H9 (cell line): Measurements from ENCODE around the gene TEX261. TPM values are rescaled to one million over a fixed set of nuclear protein-coding genes. Genes with fewer than 3 reads are reported as not detected.

Source experiments
- DNase-seq: peaks from one replicate; pipeline ENCODE4 v3.0.0-alpha.2; 2017
- H2AFZ ChIP-seq: one replicate; pipeline ENCODE4 v1.6.1; 2013; ENCODE audit warnings: mild to moderate bottlenecking, low read length, control low read depth, moderate library complexity
- H2AK5ac ChIP-seq: 2 replicates; pipeline ENCODE4 v1.6.1; 2013; ENCODE audit warnings: low read length, control low read depth, mixed read lengths; ENCODE audit not compliant: insufficient read length
- H2BK120ac ChIP-seq: one replicate; pipeline ENCODE4 v1.6.1; 2013; ENCODE audit warnings: low read depth, mild to moderate bottlenecking, low read length, control low read depth, inconsistent platforms; ENCODE audit not compliant: poor library complexity, severe bottlenecking
- H2BK12ac ChIP-seq: 2 replicates; pipeline ENCODE4 v1.6.1; 2013; ENCODE audit warnings: low read length, control low read depth, mixed read lengths, low read depth; ENCODE audit not compliant: insufficient read length
- H2BK15ac ChIP-seq: 2 replicates; pipeline ENCODE4 v1.6.1; 2013; ENCODE audit warnings: low read depth, low read length, control low read depth
- H2BK20ac ChIP-seq: one replicate; pipeline ENCODE4 v1.6.1; 2013; ENCODE audit warnings: low read depth, mild to moderate bottlenecking, low read length, control low read depth, inconsistent platforms; ENCODE audit not compliant: poor library complexity, severe bottlenecking
- H2BK5ac ChIP-seq: 2 replicates; pipeline ENCODE4 v1.6.1; 2013; ENCODE audit warnings: low read length, control low read depth, mixed read lengths; ENCODE audit not compliant: insufficient read length
- H3K14ac ChIP-seq: 2 replicates; pipeline ENCODE4 v1.6.1; 2013; ENCODE audit warnings: low read length, control low read depth; ENCODE audit not compliant: insufficient read depth
- H3K18ac ChIP-seq: 2 replicates; pipeline ENCODE4 v1.6.1; 2013; ENCODE audit warnings: low read depth, mild to moderate bottlenecking, mixed read lengths, low read length, control low read depth; ENCODE audit not compliant: insufficient read length
- H3K23ac ChIP-seq: 2 replicates; pipeline ENCODE4 v1.6.1; 2013; ENCODE audit warnings: low read length, control low read depth, mixed read lengths, low read depth; ENCODE audit not compliant: insufficient read length
- H3K23me2 ChIP-seq: 2 replicates; pipeline ENCODE4 v1.6.1; 2013; ENCODE audit warnings: low read depth, mild to moderate bottlenecking, mixed read lengths, low read length, control low read depth; ENCODE audit not compliant: insufficient read length, poor library complexity, severe bottlenecking
- H3K27ac ChIP-seq: 2 replicates; pipeline ENCODE4 v1.5.1; 2013; ENCODE audit warnings: low read length, control low read depth, mixed read lengths, low read depth; ENCODE audit not compliant: insufficient read length
- H3K27me3 ChIP-seq: 2 replicates; pipeline ENCODE4 v1.6.1; 2013; ENCODE audit warnings: low read length, control low read depth, inconsistent platforms; ENCODE audit not compliant: insufficient read depth
- H3K4ac ChIP-seq: 2 replicates; pipeline ENCODE4 v1.6.1; 2013; ENCODE audit warnings: low read depth, mild to moderate bottlenecking, control low read depth, inconsistent platforms, low read length, moderate library complexity
- H3K4me1 ChIP-seq: 2 replicates; pipeline ENCODE4 v1.6.1; 2013; ENCODE audit warnings: low read length, control low read depth, inconsistent platforms; ENCODE audit not compliant: insufficient read depth
- H3K4me2 ChIP-seq: 2 replicates; pipeline ENCODE4 v1.6.1; 2013; ENCODE audit warnings: low read length, control low read depth, mixed read lengths; ENCODE audit not compliant: insufficient read length, insufficient read depth
- H3K56ac ChIP-seq: 2 replicates; pipeline ENCODE4 v1.6.1; 2013; ENCODE audit warnings: low read depth, mild to moderate bottlenecking, mixed read lengths, low read length, control low read depth; ENCODE audit not compliant: insufficient read length
- H3K79me1 ChIP-seq: 2 replicates; pipeline ENCODE4 v1.6.1; 2013; ENCODE audit warnings: low read depth, mild to moderate bottlenecking, moderate library complexity, low read length, control low read depth, inconsistent platforms; ENCODE audit not compliant: insufficient read depth, poor library complexity, severe bottlenecking
- H3K79me2 ChIP-seq: 2 replicates; pipeline ENCODE4 v1.6.1; 2013; ENCODE audit warnings: low read length, control low read depth, inconsistent platforms; ENCODE audit not compliant: insufficient read depth
- H3K9ac ChIP-seq: 2 replicates; pipeline ENCODE4 v1.6.1; 2013; ENCODE audit warnings: low read length, control low read depth, mixed read lengths; ENCODE audit not compliant: insufficient read length; ENCODE audit errors: extremely low read depth
- H3K9me3 ChIP-seq: one replicate; pipeline ENCODE4 v1.6.1; 2013; ENCODE audit warnings: low read depth, low read length, inconsistent platforms; ENCODE audit not compliant: control insufficient read depth
- H3T11ph ChIP-seq: one replicate; pipeline ENCODE4 v1.6.1; 2013; ENCODE audit warnings: mild to moderate bottlenecking, low read length, control low read depth, inconsistent platforms
- H4K20me1 ChIP-seq: one replicate; pipeline ENCODE4 v1.6.1; 2013; ENCODE audit not compliant: control insufficient read depth, insufficient read length, insufficient read depth
- H4K5ac ChIP-seq: 2 replicates; pipeline ENCODE4 v1.6.1; 2013; ENCODE audit warnings: low read depth, mild to moderate bottlenecking, mixed read lengths, low read length, control low read depth; ENCODE audit not compliant: insufficient read length
- H4K8ac ChIP-seq: replicated peaks from 2 replicates; pipeline ENCODE4 v1.6.1; 2013; ENCODE audit warnings: low read length, control low read depth, mixed read lengths, low read depth; ENCODE audit not compliant: insufficient read length
- H4K91ac ChIP-seq: 2 replicates; pipeline ENCODE4 v1.6.1; 2013; ENCODE audit warnings: low read depth, mild to moderate bottlenecking, moderate library complexity, mixed read lengths, low read length, control low read depth; ENCODE audit not compliant: insufficient read length
- H3K27ac Mint-ChIP-seq, 3 experiments: 2 replicates in 2 of 3; 3 replicates in 1 of 3; pipeline ENCODE4 v1.8.0; 2020 to 2021; ENCODE audit warnings: mixed read lengths in 3 of 3, mild to moderate bottlenecking in 1 of 3, moderate library complexity in 1 of 3
- H3K27me3 Mint-ChIP-seq: 2 replicates; pipeline ENCODE4 v1.8.0; 2021; ENCODE audit warnings: low read depth, mild to moderate bottlenecking, moderate library complexity, mixed read lengths
- H3K36me3 Mint-ChIP-seq, 3 experiments: 2 replicates in 2 of 3; 3 replicates in 1 of 3; pipeline ENCODE4 v1.8.0; 2020 to 2021; ENCODE audit warnings: low read depth in 3 of 3, mixed read lengths in 3 of 3; ENCODE audit not compliant: insufficient read depth in 1 of 3
- H3K4me1 Mint-ChIP-seq, 2 experiments: 2 replicates each; pipeline ENCODE4 v1.8.0; 2020; ENCODE audit warnings: mixed read lengths in 2 of 2
- H3K4me3 Mint-ChIP-seq, 2 experiments: 2 replicates in 1 of 2; 3 replicates in 1 of 2; pipeline ENCODE4 v1.8.0; 2020 to 2021; ENCODE audit warnings: mild to moderate bottlenecking in 2 of 2, mixed read lengths in 2 of 2, moderate library complexity in 1 of 2
- H3K9me3 Mint-ChIP-seq, 2 experiments: 2 replicates in 1 of 2; 3 replicates in 1 of 2; pipeline ENCODE4 v1.8.0; 2020; ENCODE audit warnings: mild to moderate bottlenecking in 2 of 2, mixed read lengths in 2 of 2, moderate library complexity in 1 of 2
- CTCF ChIP-seq: fragments of 200-600 bp; sonication (generic); conservative IDR thresholded peaks from 3 replicates; pipeline ENCODE4 v1.8.0; 2021; ENCODE audit warnings: antibody characterized with exemption, mild to moderate bottlenecking
- WGBS: extraction: QIAGEN DNeasy Blood & Tissue Kit; methylation state at CpG from one replicate; pipeline ENCODE4 v1.1.7; 2013; ENCODE audit warnings: missing lambda C conversion rate, low lambda C conversion rate, mixed read lengths; ENCODE audit not compliant: insufficient read length; ENCODE audit errors: extremely low coverage; 5-methylcytosine and 5-hydroxymethylcytosine counted together
- total RNA-seq: library from RNA; stranded (reverse); gene quantifications from 2 replicates; pipeline ENCODE4 v1.2.1, GENCODE V29; 2021

The TEX261 gene
- total RNA-seq, 1 experiment from 2014 or later, result 19.2 TPM

- peaks cover 12% of the 10 kb centered on the region; the same call in 1 of the 2 replicates for H3K27me3 ChIP-seq
- H3K27me3 Mint-ChIP-seq, result peaks cover 78% of the 10 kb centered on the region
- no peak overlapping the region for H3K23ac ChIP-seq
These were observed 34.5 kb downstream of the TEX261 start for GRCh38 chr2:70959851-70960832.

More at GRCh38 chr2:70959851-70960832, 34.5 kb downstream of the TEX261 start:
- peaks cover 3% of the 10 kb centered on the region for H4K20me1 ChIP-seq
- no peak overlapping the region for H3K4ac ChIP-seq
- no peak overlapping the region for H3K18ac ChIP-seq
- no peak overlapping the region for H3T11ph ChIP-seq
- H3K56ac ChIP-seq, result no peak overlapping the region
- no peak overlapping the region for H3K4me3 Mint-ChIP-seq
- no peaks in the 10 kb centered on the region for H3K79me1 ChIP-seq
- H3K9ac ChIP-seq, result no peak overlapping the region
- no peak overlapping the region for H2AK5ac ChIP-seq
- peak; percentile 66 for TF ChIP-seq CTCF
- no peaks in the 10 kb centered on the region for H3K79me2 ChIP-seq
- no peaks in the 10 kb centered on the region; a peak in 1 of 5 replicates for H3K9me3 Mint-ChIP-seq
- H3K23me2 ChIP-seq, result peaks cover 6% of the 10 kb centered on the region
- no CpG with 5 or more reads among the region's 17 CpGs for WGBS
- no peak overlapping the region for H3K27ac ChIP-seq
- H3K36me3 Mint-ChIP-seq, result no peaks in the 10 kb centered on the region
- no peak overlapping the region for H3K4me2 ChIP-seq
- no peak overlapping the region for H2AFZ ChIP-seq
- peak overlapping the region in 1 of 3 experiments; percentile 13; a peak in 1 of 7 replicates for H3K27ac Mint-ChIP-seq
- no peak overlapping the region for H2BK12ac ChIP-seq
- no peaks in the 10 kb centered on the region for H3K9me3 ChIP-seq
- no peak overlapping the region for H4K91ac ChIP-seq
- no peak overlapping the region for H4K5ac ChIP-seq
- peak; percentile 61 for DNase-seq
- no peak overlapping the region for H2BK15ac ChIP-seq
- H3K4me1 Mint-ChIP-seq, result peaks cover 3 to 5% of the 10 kb centered on the region in 2 experiments
- H2BK20ac ChIP-seq, result no peak overlapping the region
- H3K4me1 ChIP-seq, result no peaks in the 10 kb centered on the region
- no peak overlapping the region for H4K8ac ChIP-seq
- no peak overlapping the region; the same call in 1 of the 2 replicates for H3K14ac ChIP-seq
- H2BK120ac ChIP-seq, result no peak overlapping the region
- H2BK5ac ChIP-seq, result no peak overlapping the region
